HepG2 (cell line): ENCODE results near the gene HINFP. TPM values are rescaled to one million over a fixed set of nuclear protein-coding genes. Genes with fewer than 3 reads are reported as not detected.

ENCODE experiments used
- ARID5B ChIP-seq: IDR thresholded peaks from 2 replicates; pipeline ENCODE4 v1.4.0; 2020; ENCODE audit warnings: mild to moderate bottlenecking, missing genetic modification reagents
- CAMTA2 ChIP-seq: sonication (generic); formaldehyde crosslinking; IDR thresholded peaks from 2 replicates; pipeline ENCODE4 v1.4.0; 2020; ENCODE audit warnings: mild to moderate bottlenecking, missing genetic modification reagents, borderline replicate concordance
- GATAD2A ChIP-seq: IDR thresholded peaks from 2 replicates; pipeline ENCODE4 v1.6.1; 2016
- HDAC6 ChIP-seq: fragments of 200-600 bp; sonication (generic); IDR thresholded peaks from 2 replicates; pipeline ENCODE4 v1.7.0; 2017; ENCODE audit warnings: mild to moderate bottlenecking, antibody characterized with exemption, low read length, low read depth
- HNRNPK ChIP-seq: fragments of 200-400 bp; formaldehyde crosslinking; IDR thresholded peaks from 2 replicates; pipeline ENCODE4 v1.6.1; 2018; ENCODE audit warnings: low read length, low read depth, moderate library complexity, mild to moderate bottlenecking; ENCODE audit not compliant: poor library complexity, severe bottlenecking
- IKZF1 ChIP-seq: fragments of 450-650 bp; IDR thresholded peaks from 2 replicates; pipeline ENCODE4 v1.7.1; 2016
- JUN ChIP-seq: sonication (generic); formaldehyde crosslinking; IDR thresholded peaks from 2 replicates; pipeline ENCODE4 v1.4.0; 2020; ENCODE audit warnings: mild to moderate bottlenecking, missing genetic modification reagents
- KAT7 ChIP-seq: IDR thresholded peaks from 2 replicates; pipeline ENCODE4 v1.6.1; 2018; ENCODE audit warnings: borderline replicate concordance, missing compliant biosample characterization
- NFIB ChIP-seq: sonication (generic); formaldehyde crosslinking; IDR thresholded peaks from 2 replicates; pipeline ENCODE4 v1.9.0; 2021; ENCODE audit warnings: missing genetic modification reagents, mild to moderate bottlenecking, borderline replicate concordance
- NFYC ChIP-seq: IDR thresholded peaks from 2 replicates; pipeline ENCODE4 v1.6.1; 2016; ENCODE audit warnings: missing genetic modification reagents, missing compliant biosample characterization
- SALL1 ChIP-seq: sonication (generic); formaldehyde crosslinking; IDR thresholded peaks from 2 replicates; pipeline ENCODE4 v1.8.0; 2022; ENCODE audit warnings: mild to moderate bottlenecking, missing genetic modification reagents
- SIX1 ChIP-seq: sonication (generic); formaldehyde crosslinking; IDR thresholded peaks from 2 replicates; pipeline ENCODE4 v1.4.0; 2020; ENCODE audit warnings: missing genetic modification reagents, borderline replicate concordance
- SKI ChIP-seq: fragments of 450-650 bp; IDR thresholded peaks from one replicate; pipeline ENCODE4 v1.6.1; 2018; ENCODE audit warnings: mild to moderate bottlenecking; ENCODE audit not compliant: partially characterized antibody
- SMAD3 ChIP-seq: sonication (generic); formaldehyde crosslinking; IDR thresholded peaks from 2 replicates; pipeline ENCODE4 v1.4.0; 2020; ENCODE audit warnings: missing genetic modification reagents
- SMAD9 ChIP-seq: sonication (generic); formaldehyde crosslinking; IDR thresholded peaks from 2 replicates; pipeline ENCODE4 v1.5.1; 2020; ENCODE audit warnings: mild to moderate bottlenecking, missing genetic modification reagents
- SNAPC2 ChIP-seq: sonication (generic); formaldehyde crosslinking; IDR thresholded peaks from 2 replicates; pipeline ENCODE4 v1.8.1; 2022; ENCODE audit warnings: mild to moderate bottlenecking, missing genetic modification reagents
- STAT5B ChIP-seq: sonication (generic); formaldehyde crosslinking; IDR thresholded peaks from 2 replicates; pipeline ENCODE4 v1.4.0; 2020; ENCODE audit warnings: missing genetic modification reagents
- WIZ ChIP-seq: sonication (generic); formaldehyde crosslinking; IDR thresholded peaks from 2 replicates; pipeline ENCODE4 v1.5.1; 2020; ENCODE audit warnings: mild to moderate bottlenecking, missing genetic modification reagents
- YEATS4 ChIP-seq: sonication (generic); formaldehyde crosslinking; IDR thresholded peaks from 2 replicates; pipeline ENCODE4 v1.4.0; 2020; ENCODE audit warnings: missing genetic modification reagents, borderline replicate concordance
- ZBTB39 ChIP-seq: sonication (generic); formaldehyde crosslinking; IDR thresholded peaks from 2 replicates; pipeline ENCODE4 v1.5.0; 2020; ENCODE audit warnings: missing genetic modification reagents
- ZNF138 ChIP-seq: sonication (generic); formaldehyde crosslinking; IDR thresholded peaks from 2 replicates; pipeline ENCODE4 v1.5.0; 2020; ENCODE audit warnings: mild to moderate bottlenecking, low read depth, missing genetic modification reagents
- ZNF414 ChIP-seq: sonication (generic); formaldehyde crosslinking; IDR thresholded peaks from 2 replicates; pipeline ENCODE4 v1.5.0; 2020; ENCODE audit warnings: missing genetic modification reagents
- ZNF569 ChIP-seq: sonication (generic); formaldehyde crosslinking; IDR thresholded peaks from 2 replicates; pipeline ENCODE4 v1.5.0; 2020; ENCODE audit warnings: mild to moderate bottlenecking, missing genetic modification reagents, moderate library complexity, borderline replicate concordance
- ZNF724P ChIP-seq: sonication (generic); formaldehyde crosslinking; IDR thresholded peaks from 2 replicates; pipeline ENCODE4 v1.8.0; 2022; ENCODE audit warnings: missing genetic modification reagents, borderline replicate concordance
- ZNF879 ChIP-seq: sonication (generic); formaldehyde crosslinking; IDR thresholded peaks from 2 replicates; pipeline ENCODE4 v1.8.1; 2023; ENCODE audit warnings: missing genetic modification reagents
- polyA plus RNA-seq, 8 experiments: library from polyadenylated mRNA; depleted of rRNA in 3 of 8; stranded (reverse) in 7 of 8; unstranded in 1 of 8; fragments of >200 nt; fragmentation: Illumina TruSeq in 4 of 8; extraction: Trizol in 4 of 8; gene quantifications; 2 replicates each; pipeline versions ENCODE4 v1.2.1 to v1.2.3, GENCODE V29; 2011 to 2016; ENCODE audit warnings: low read depth in 4 of 8, missing spikeins in 1 of 8, mixed read lengths in 1 of 8; ENCODE audit not compliant: insufficient read depth in 1 of 8
- total RNA-seq, 5 experiments: library from RNA; depleted of rRNA; stranded (reverse); fragments of >200 nt; fragmentation: Illumina TruSeq; extraction: Trizol; gene quantifications; 2 replicates each; pipeline ENCODE4 v1.2.3, GENCODE V29; 2016; ENCODE audit warnings: low read depth in 1 of 5

Gene HINFP
- total and polyA plus RNA-seq, 2 of the 13 experiments (the other 11 are each of a cell fraction or from before 2014, with no cell fraction given) = 15.1 to 21.4 TPM

GRCh38 chr11:119168471-119169281 lies 47.3 kb downstream of the HINFP start, which contains the start of gene NLRX1 (continued):
- TF ChIP-seq ARID5B (CRISPR knock-in tag) (peak; percentile 49; the same call in 1 of the 2 replicates), SMAD9 (no peak), SIX1 (CRISPR knock-in tag) (no peak), ZNF569 (no peak), STAT5B (CRISPR knock-in tag) (no peak), SALL1 (CRISPR knock-in tag) (peak; percentile 26), GATAD2A (no peak), ZBTB39 (CRISPR knock-in tag) (no peak), JUN (CRISPR knock-in tag) (no peak), IKZF1 (no peak), SNAPC2 (CRISPR knock-in tag) (0 out of 2 replicates have a peak, but pooled peaks have one; percentile 30), SMAD3 (CRISPR knock-in tag) (peak; percentile 52; the same call in 1 of the 2 replicates), NFYC (CRISPR knock-in tag) (no peak), WIZ (CRISPR knock-in tag) (no peak), HNRNPK (peak; percentile 84), HDAC6 (no peak), ZNF724P (CRISPR knock-in tag) (peak; percentile 77; the same call in 1 of the 2 replicates), KAT7 (CRISPR knock-in tag) (peak; percentile 84), ZNF879 (0 out of 2 replicates have a peak, but pooled peaks have one; percentile 49), SKI (no peak), ZNF414 (peak; percentile 49), ZNF138 (CRISPR knock-in tag) (no peak), CAMTA2 (CRISPR knock-in tag) (peak; percentile 57; the same call in 1 of the 2 replicates), YEATS4 (CRISPR knock-in tag) (peak; percentile 89), NFIB (no peak)
